Transverse colon (tissue), 4 donors: ENCODE results near the gene IL1RL2.

Experiments
- CTCF ChIP-seq, 5 experiments: fragments of 200-600 bp in 3 of 5; fragments of 450-650 bp in 2 of 5; sonication (generic) in 3 of 5; IDR thresholded peaks; 1 replicate in 2 of 5; 2 replicates in 3 of 5; pipeline ENCODE4 v1.5.1; 2016 to 2017; ENCODE audit warnings: antibody characterized with exemption in 5 of 5, inconsistent platforms in 3 of 5, mild to moderate bottlenecking in 2 of 5, moderate library complexity in 1 of 5
- EP300 ChIP-seq: sonication (generic); formaldehyde crosslinking; IDR thresholded peaks from one replicate; pipeline ENCODE4 v1.6.1; 2017; ENCODE audit warnings: antibody characterized with exemption, low read depth
- POLR2A ChIP-seq: fragments of 450-650 bp; IDR thresholded peaks from one replicate; pipeline ENCODE4 v1.6.1; 2016; ENCODE audit warnings: antibody characterized with exemption, mild to moderate bottlenecking, moderate library complexity
- POLR2AphosphoS5 ChIP-seq, 3 donors: sonication (generic); formaldehyde crosslinking; IDR thresholded peaks; one replicate each; pipeline ENCODE4 v1.6.1; 2016; ENCODE audit warnings: antibody characterized with exemption in 3 of 3

DNA sequence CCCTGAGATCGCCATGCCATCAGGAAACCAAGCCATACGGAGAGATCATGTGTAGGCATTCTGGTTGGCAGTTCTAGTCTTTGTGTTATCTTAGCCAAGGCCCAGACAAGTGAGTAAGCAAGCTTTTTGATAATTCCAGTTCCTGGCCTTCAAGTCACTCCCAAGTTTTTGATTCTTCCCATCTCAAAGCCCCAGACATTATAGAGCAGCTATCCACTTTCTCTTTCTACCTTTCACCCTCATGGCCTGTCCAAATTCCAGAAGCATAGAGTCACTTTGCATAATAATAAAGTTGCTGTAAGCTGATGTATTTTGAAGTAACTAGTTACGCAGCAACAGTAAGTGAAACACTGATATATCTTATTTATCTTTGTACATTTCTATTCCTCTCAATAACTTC, 97.8 kb downstream of the IL1RL2 start:
- TF ChIP-seq EP300 (no peak), CTCF (IDR thresholded peaks at IDR 0.05) (no peak), POLR2A (no peak), POLR2AphosphoS5 (IDR thresholded peaks at IDR 0.05) (no peak)
